GM18861 (cell line): ENCODE data around the gene GSTT2.

ENCODE experiments used
- ATAC-seq: cut with Tn5 transposase; IDR thresholded peaks from one replicate; pipeline ENCODE4 v1.9.1; 2021; ENCODE audit not compliant: unreplicated experiment

The GSTT2 gene

GRCh38 chr22:24007253-24008021 lies 27.5 kb downstream of the GSTT2 start:
- no peak for ATAC-seq

DNA sequence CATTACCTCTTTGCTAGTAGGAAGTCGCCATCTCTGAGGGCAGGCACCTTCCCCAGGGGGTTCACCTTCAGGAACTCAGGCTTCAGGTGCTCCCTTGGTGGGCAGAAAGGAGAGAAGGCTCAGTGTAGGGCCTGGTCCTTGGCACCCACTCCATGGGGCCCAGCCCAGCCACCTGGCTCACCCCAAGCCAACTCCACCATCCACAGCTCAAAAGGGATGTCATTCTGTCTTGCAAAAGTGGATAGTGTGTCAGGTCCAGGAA lies 28.0 kb downstream of the GSTT2 start:
- no peak for ATAC-seq

DNA sequence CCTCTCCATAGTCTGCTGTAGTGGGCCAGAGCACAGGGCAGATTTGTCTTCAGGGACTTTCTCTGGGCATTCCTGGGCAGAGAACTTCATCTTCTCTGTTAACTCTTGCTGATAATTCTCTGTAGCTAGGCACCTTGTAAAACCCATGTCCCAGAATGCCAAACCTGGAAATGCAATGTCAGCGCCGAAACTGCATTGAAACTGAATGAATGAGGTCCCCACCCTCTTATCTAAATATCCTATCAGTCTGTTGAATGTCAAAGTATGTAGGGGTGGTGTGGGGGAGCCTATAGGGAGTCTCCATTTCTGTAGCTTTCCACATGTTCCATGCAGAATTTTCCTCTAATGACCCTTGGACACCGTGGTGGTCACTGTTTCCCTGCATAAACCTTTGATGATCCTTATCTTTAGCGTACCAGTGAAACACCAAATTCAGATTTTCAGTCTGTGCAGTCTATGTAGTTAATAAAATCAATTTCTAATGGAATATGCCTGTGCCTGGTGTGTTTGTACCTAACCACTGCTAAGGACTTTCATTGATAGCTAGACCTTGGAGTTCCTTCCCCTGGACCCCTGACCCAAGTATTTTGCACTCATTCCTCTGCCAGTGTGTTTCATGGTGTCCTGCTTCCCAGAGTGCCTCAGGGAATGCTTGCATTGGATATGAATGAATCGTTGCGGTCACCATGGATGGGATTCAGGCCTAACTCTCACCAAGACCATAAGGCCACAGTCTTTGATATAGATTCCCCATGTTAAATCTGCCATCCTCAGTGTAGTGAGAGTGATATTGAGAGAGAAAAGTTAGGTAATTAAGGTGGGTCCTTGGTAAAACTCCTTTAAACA lies 28.7 kb downstream of the GSTT2 start:
- ATAC-seq = no peak

DNA sequence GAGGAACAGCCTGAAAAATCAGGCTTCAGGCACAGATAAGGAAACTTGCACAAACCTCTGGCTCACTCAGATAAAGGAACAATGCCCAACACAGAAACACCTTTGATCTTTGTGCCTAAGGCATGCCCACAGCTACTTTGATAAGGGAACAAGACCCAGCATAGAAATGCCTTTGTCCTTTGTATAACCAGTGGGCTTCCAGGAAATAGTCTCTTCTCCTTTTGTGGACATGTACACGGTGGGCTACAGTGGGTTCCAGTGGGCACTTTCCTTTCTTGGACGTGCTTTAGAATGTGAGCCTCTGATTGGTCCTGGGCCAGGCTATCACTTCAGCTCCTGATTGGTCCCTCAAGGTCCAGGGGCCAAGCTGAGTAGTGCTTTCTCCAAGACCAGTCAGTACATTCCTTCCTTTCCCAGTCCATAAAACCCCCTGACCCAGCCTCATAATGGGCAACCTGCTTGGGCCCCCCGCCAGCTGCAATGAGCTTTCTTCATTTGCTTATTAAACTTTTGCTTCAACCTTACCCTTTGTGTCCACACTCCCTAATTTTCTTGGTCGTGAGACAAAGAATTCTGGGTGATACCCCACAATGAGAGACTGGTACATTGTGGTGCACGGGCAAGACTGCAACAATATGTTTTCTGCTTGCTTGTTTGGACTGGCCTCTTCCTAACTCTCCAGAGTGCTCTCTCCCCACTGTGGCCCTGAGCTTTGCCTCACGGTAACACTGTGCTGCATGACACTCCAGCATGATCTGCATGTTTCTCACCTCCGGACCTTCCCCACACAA lies 29.5 kb downstream of the GSTT2 start:
- no peak for ATAC-seq

DNA sequence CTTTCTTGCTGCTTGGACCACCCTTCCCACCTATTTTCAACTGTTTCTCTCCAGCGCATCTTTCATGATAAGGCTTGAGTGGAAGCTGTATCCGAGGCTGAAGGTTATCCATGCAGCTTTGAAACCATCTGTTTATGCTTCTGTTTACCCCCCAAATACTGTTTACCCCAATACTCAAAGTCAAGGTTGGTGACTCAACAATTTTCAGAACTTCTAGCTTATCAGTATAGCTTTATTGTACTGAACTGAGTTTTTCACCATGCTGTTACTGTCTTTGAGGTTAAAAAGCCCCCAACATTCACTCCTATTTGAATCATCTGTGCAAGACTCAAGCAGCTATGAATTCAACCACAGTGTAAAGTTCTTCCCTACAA lies 30.1 kb downstream of the GSTT2 start:
- ATAC-seq = no peak

GRCh38 chr22:24011735-24012068 lies 31.8 kb downstream of the GSTT2 start:
- no peak for ATAC-seq

DNA sequence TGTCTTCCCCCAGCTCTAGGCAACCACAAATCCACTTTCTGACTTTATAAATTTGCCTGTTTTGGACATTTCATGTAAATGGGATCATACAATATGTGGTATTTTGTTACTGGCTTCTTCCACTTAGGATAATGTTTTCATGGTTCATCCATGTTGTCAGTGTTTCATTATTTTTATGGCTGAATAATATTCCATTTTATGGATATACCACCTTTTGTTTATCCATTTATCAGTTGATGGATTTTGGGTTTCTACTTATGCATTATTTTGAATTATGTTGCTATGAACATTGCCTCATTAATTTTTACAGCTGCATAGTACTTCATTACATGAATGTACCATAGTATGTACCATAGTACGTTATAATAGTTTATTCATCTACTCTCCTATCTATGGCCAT lies 36.2 kb downstream of the GSTT2 start:
- ATAC-seq = no peak

DNA sequence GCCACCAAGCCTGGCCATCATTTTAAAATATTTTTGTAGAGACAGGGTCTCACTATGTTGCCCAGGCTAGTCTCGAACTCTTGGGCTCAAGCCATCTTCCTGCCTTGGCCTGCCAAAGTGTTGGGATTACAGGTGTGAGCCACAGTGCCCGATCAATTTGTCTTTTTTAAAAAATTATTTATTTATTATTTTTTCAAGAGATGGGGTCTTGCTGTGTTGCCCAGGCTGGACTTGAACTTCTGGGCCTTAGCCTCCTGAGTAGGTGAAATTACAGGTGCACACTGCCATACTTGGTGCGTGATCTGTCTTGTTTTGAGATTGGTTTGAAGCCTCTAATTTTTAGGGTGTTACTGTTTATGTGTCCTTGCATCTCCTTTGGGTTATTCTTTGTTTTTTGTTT lies 41.4 kb downstream of the GSTT2 start:
- no peak for ATAC-seq

DNA sequence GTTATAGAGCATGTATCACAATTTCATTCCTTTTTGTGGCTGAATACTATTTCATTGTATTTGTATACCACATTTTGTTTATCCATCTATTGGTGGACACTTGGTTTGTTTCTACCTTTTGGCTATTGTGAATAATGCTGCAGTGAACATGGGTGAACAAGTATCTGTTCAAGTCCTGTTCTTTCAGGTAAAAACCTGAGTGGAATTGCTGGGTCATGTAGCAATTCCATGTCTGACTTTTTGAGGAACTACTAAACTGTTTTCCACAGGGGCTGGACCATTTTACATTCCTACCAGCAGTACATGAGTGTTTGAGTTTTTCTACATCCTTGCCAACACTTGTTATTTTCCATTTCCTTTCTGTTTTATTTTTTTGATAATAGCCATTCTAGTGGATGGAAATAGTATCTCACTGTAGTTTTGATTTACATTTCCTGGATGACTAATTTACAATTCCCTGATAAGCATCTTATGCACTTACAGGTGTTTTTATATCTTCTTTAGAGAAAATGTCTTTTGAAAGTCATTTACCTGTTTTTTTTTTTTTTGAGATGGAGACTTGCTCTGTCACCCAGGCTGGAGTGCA lies 43.4 kb downstream of the GSTT2 start:
- no peak for ATAC-seq

DNA sequence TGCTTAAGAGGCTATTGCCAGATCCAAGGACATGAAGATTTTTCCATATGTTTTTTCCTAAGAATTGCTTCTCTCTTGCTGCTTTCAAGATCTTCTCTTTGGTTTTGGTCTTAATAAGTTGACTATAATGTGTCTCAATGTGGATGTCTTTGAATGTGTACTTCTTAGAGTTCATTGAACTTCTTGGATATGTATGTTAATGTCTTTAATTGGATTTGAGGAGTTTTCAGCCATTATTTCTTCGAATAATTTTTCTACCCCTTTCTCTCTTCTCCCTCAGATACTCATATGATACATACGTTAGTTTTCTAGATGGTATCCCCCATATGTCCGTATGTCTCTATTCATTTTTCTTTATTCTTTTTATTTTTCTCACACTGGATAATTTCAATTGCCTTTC lies 44.4 kb downstream of the GSTT2 start:
- ATAC-seq = no peak

- no peak for ATAC-seq
Observed at GRCh38 chr22:24025475-24025874, 45.5 kb downstream of the GSTT2 start.

- ATAC-seq = no peak
Observed at GRCh38 chr22:24026056-24026455, 46.1 kb downstream of the GSTT2 start.

GRCh38 chr22:24026733-24027132 lies 46.8 kb downstream of the GSTT2 start:
- ATAC-seq = no peak

DNA sequence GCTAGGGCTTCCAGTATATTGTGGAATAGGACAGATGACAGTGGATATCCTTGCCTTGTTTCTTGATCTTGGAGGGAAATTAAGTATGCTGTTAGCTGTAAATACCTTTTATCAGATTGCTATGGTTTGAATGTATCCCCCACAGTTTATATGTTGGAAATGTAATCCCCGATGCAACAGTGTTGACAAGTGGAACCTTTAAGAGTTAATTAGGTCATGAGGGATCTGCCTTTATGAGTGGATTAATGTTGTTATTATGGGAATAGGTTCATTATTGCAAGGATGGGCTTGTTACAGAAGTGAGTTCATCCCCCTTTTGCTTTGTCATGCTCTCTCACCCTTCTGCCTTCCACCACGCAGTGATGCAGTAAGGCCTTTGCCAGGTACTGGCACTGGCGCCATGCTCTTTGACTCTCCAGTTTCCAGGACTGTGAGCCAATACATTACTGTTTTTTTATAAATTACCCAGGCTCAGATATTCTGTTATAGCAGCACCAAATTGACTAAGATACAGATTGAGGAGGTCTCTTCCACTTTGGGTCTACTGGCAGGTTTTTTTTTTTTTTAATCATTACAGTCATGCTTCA lies 47.5 kb downstream of the GSTT2 start:
- ATAC-seq = no peak

DNA sequence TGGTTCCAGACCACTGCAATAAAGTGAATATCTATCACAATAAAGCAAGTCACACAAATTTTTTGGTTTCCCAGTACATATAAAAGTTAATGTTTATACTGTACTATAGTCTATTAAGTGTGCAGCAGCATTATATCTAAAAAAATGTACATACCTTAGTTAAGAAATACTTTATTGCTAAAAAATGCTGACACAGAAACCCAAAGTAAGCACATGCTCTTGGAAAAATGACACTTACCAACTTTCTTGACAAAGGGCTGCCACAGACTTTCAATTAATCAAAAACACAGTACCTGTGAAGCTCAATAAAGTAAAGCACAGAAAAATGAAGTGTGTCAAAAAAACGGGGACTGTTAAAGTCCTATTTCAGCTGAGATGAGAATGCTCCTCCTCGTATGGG lies 48.1 kb downstream of the GSTT2 start:
- no peak for ATAC-seq

- ATAC-seq = no peak
Observed at GRCh38 chr22:24028533-24028932, 48.6 kb downstream of the GSTT2 start.

DNA sequence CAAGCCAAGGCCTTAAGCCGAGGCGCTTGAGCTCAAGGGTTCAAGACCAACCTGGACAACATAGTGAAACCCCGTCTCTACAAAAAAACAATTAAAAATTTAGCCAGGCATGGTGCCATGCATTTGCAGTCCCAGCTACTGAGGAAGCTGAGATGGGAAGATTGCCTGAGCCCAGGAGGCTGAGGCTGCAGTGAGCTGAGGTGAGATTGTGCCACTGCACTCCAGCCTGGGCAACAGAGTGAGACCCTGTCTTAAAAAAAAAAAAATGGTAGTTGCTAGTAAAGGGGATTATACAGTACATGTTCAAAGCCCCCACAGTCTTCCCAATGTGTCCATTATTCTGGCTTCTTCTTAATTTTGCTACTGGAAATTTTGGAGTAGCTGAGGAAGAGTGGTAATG lies 49.4 kb downstream of the GSTT2 start:
- ATAC-seq = no peak

GRCh38 chr22:24030186-24030702 lies 50.3 kb downstream of the GSTT2 start:
- ATAC-seq = no peak
